Measurements from ENCODE around the gene SHLD2.
"Not testable (repeated sequence)": the region's sequence is repeated elsewhere in the genome, so short reads cannot be mapped to it uniquely, and the experiment has no call there.

DNA sequence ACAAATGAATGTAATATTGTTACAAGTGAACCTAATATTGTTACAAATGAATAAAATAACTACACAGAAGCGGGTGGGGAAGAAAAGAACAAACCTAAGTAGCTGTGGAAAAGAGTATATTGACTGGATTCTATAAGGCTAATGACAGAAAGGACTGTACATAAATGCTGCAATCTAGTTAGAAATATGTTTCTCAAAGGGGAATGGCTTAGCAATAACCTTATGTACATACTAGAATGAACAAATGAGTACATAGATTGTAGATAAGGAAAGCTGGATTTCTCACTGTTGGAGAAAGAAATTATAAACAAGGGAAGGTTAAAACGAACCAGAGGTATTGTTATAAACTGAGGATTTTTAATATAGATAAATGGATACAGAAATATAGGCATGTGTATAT, 68.4 kb downstream of the SHLD2 start:
- TF ChIP-seq EGR1 (IDR thresholded peaks at IDR 0.05; ENCODE audit: low read depth); EZH2 (IDR thresholded peaks at IDR 0.05): not testable (repeated sequence)
- TF ChIP-seq, protein P1, sequence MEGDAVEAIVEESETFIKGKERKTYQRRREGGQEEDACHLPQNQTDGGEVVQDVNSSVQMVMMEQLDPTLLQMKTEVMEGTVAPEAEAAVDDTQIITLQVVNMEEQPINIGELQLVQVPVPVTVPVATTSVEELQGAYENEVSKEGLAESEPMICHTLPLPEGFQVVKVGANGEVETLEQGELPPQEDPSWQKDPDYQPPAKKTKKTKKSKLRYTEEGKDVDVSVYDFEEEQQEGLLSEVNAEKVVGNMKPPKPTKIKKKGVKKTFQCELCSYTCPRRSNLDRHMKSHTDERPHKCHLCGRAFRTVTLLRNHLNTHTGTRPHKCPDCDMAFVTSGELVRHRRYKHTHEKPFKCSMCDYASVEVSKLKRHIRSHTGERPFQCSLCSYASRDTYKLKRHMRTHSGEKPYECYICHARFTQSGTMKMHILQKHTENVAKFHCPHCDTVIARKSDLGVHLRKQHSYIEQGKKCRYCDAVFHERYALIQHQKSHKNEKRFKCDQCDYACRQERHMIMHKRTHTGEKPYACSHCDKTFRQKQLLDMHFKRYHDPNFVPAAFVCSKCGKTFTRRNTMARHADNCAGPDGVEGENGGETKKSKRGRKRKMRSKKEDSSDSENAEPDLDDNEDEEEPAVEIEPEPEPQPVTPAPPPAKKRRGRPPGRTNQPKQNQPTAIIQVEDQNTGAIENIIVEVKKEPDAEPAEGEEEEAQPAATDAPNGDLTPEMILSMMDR (IDR thresholded peaks at IDR 0.05 in 2 of 3, conservative IDR thresholded peaks at IDR 0.05 in 1 of 3; ENCODE audit: borderline replicate concordance in 1 of 3, insufficient read depth in 1 of 3, low read depth in 2 of 3, low read length in 2 of 3), result not testable (repeated sequence)

Measured in HCT116 (cell line).